ENCODE data around the gene TM9SF2.

Gene TM9SF2

DNA sequence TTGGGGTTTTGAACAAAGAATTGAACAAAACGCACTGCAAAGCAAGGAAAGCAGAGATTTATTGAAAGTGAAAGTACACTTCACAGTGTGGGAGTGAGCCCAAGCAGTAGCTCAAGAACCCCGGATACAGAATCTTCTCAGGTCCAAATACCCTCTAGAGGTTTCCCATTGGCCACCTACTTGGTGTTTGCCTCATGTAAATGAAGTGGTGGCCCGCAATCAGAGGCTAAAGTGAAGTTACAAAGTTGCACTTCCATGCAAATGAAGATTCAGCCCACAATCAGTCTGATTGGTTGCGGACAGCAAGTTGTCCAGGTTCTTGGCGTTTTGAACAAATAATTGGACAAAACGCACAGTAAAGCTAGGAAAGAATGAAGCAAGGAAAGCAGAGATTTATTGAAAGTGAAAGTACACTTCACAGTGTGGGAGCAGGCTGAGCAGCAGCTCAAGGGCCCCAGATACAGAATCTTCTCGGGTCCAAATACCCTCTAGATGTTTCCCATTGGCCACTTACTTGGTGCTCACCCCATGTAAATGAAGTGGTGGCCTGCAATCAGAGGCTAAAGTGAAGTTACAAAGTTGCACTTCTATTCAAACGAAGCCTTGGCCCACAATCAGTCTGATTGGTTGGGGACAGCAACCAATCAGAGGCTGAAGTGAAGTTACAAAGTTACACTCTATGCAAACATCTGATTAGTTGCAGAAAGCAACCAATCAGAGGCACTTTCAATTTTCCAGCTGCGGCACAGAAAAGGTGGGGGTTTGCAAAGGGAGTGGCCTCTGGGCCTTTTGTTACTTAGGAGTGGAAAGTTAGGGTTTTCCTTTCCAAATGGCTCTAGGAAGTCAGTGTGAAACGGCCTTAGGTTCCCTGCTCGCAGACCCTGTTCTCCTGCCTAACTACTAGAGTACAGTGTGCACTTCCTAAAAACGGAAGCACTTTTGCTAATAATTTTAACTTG, 4.8 kb upstream of the TM9SF2 start:
- peak; percentile 80 for DNase-seq (ENCODE audit: low spot score)

DNA sequence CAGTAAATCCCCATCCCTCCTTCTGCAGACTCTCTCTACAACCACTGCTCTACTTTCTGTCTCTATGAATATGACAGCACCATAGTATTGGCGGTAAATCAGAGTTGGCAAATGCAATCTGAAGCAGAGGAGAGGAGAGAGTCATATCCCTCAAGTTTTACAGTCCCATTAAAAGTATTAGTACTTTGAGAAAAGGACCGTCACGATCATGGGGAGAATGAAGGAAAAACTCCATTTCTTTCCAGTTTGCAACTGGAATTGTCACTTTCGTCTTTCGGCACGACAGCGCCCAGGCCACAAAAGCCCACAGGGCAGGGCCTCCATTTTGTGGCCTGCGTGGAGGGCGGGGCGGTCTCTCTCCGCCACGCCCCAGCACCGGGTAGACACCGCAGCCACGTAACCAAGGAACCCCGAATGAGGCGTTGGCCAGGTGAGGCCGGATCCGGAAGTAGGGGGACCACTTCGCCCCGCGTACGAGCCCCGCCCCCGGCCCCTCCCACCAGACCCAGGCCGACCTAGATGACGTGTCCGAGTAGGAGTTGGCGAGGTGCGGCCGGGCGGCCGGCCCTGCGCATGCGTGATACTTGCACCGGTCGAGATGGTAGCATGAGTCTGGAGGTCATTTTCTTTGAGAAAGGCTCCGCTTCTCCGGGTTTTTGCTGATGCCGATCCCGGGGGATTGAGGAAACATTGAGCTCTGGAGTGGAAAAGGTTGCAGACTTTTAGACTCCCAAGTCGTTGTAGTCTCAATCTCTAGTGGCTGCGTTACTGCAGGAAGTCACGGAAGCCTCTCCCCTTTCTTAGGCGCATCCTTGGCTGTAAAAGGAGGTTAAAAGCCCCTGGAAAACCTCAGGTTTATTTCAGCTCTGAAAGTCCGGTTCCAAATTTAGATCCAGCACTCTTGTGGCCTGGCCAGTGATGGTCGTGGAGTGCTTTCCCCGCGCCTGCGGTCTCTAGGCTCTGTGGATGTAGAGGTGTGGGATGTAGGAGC, 2.8 kb upstream of the TM9SF2 start:
- DNase-seq (ENCODE audit: low spot score) = peak; percentile 98

DNA sequence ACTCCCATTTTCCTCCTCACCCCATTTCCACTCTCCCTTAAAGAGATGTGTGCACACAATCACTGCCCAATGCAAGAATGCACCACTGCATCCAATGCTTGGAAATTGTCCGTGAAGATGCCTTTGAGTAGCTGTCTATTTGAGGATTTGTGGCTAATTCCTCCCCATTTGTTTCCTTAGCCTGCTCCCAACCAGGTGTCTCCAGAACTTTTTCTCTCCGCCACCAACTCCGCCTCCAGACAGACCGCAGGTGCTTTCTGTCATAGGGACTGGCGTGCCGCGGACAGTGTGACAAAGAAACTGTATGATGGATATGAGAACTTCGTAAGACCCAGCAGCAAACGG, 461 bp upstream of the TM9SF2 start:
- DNase-seq (ENCODE audit: low spot score) = no peak

DNA sequence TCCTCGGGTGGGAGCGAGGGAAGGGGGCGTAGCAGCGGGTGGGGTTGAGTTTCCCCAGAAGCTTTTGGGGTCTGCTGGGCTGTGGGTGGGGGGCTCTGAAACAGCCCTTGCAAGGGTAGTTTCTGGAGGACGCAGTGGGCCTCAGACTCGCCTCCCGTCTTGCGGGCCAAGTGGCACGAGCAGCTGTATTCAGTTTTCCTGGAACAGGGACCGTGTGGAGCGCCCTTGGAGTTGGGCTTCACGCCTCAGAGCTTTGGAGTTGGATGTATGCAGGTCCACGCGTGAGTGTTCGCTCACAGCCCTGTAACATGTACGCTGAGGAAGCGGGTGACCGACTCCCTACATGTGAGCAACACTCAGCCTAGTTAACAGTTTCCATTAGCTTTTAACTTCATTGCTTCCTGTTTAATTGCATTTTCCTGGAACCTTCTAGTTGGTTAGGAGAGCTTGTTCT, 603 bp downstream of the TM9SF2 start:
- DNase-seq (ENCODE audit: low spot score) = peak; percentile 8

DNA sequence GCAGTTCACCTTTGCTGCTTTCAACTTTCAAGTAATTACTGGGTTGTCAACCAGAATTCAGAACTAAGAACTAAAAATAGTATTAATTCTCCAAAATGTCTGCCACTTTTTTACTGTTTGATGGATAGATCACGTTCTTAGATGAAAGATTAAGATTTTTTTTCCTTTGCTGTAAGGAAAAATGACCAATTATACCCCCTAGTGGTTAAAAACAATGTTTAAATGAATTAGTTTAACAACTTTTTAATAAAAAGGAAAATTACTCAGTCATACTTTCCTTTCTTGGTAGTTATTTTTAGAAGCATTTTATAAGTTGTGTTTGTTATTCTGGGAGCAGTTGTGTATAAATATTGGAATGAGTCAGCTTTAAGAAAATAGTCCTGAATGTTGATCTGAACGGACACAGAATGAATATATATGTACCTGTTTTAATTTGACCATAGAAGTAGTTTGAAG, 4.6 kb downstream of the TM9SF2 start:
- no peak for DNase-seq (ENCODE audit: low spot score)

DNA sequence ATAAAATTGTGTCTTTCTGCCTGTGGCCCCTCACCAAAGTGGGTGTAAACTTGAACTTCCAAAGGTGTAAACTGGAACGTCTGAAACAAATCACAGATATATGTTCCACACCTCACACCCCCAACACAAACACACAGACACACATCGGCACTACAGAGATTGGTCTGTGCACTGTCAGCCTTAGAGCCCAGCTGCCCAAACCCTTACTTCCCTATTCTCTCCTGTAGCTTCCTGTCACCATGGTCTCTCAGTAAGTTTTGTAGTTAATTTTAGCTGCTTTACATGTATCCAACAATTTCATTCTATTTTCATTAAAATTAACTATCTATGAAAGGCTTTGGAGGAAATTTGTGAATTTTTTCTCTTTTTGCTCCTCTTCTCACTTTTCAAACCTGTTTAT, 5.4 kb downstream of the TM9SF2 start:
- DNase-seq (ENCODE audit: low spot score) = no peak

DNA sequence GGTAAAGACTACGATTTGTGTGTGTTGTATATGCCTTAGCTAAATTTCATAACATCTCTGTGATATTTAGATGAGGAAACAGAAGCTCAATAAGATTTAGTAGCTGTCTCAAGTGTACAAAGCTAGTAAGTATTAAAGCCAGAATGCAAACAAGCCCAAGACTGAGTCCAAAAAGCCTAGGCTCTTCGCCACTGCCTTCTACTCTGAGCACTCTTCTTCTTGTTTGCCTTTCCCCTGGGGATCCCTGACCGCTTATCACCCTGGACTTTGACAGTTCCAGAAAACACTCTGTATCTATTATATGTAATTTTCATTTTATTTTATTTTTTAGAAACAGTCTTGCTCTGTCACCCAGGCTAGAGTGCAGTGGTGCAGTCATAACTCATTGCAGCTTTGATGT, 5.8 kb downstream of the TM9SF2 start:
- no peak for DNase-seq (ENCODE audit: low spot score)

DNA sequence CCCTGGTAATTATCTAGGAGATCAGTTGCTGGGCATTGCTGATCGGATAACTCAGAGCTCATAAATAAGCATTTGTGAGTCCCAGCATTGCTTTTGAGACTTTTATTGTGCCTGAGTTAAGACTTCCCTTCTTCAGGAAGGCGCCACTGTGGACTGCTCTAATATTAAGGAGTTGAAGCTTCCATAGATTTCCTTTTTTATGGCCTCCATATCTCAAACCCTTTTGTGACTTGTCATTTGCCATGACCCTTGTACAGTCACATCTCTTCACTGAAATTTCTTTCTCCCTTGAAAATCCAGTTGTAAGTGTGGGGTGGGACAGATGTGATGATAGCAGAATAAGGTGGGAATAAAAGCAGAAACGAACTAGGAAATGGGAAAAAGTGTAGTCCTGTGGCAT, 6.3 kb downstream of the TM9SF2 start:
- no peak for DNase-seq (ENCODE audit: low spot score)

DNA sequence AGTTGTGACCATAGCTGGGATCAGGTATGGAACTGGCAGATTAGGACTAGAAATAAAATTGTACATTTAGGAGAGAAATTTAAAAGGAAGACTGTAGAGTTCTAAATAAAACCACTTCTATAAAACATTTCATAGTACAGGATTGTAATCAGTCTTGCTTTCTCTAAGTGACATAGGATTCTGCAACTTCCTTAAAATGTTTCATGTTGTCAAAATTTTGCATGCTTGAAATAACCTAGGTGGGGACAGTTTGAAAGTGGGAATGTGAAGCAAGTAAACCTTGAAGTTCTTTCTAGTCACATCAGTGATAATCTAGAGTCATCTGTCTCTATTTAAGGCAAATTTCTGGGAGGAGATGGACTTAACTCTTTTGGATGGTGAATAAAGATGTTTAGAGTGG, 6.7 kb downstream of the TM9SF2 start:
- DNase-seq (ENCODE audit: low spot score) = no peak

DNA sequence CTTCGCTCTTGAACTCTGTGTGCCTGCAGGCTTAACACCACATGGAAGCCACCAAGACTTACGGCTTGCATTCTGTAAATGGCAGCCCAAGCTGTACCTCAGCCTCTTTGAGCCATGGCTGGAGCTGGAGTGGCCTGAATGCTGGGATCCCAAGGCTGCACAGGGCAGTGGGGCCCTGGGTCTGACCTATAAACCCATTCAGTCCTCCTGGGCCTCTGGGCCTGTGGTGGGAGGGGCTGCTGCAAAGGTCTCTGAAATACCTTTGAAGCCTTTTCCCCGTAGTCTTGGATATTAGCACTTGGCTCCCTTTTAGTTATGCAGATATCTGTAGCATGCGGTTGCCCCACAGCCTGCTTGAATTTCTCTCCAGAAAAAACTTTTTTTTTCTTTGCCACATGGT, 8.2 kb downstream of the TM9SF2 start:
- no peak for DNase-seq (ENCODE audit: low spot score)

DNA sequence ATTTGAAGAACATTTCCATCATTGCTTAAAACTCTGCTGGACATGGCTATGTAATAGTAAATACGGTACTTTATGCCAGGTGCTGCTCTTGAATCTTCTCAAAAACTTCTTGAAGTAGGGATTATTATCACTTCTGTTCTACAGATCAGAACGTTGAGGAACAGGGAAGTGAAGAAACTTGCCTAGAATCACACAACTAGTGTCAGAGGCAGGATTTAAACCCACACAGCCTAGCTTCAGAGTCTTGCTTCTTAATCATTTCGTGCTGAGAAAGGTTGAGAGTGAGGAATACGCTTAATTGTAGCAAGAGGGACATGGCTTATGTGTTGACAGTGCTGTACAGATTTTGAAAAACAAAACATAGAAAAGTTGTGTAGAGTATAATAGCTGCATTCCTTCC, 13.5 kb downstream of the TM9SF2 start:
- no peak for DNase-seq (ENCODE audit: low spot score)

DNA sequence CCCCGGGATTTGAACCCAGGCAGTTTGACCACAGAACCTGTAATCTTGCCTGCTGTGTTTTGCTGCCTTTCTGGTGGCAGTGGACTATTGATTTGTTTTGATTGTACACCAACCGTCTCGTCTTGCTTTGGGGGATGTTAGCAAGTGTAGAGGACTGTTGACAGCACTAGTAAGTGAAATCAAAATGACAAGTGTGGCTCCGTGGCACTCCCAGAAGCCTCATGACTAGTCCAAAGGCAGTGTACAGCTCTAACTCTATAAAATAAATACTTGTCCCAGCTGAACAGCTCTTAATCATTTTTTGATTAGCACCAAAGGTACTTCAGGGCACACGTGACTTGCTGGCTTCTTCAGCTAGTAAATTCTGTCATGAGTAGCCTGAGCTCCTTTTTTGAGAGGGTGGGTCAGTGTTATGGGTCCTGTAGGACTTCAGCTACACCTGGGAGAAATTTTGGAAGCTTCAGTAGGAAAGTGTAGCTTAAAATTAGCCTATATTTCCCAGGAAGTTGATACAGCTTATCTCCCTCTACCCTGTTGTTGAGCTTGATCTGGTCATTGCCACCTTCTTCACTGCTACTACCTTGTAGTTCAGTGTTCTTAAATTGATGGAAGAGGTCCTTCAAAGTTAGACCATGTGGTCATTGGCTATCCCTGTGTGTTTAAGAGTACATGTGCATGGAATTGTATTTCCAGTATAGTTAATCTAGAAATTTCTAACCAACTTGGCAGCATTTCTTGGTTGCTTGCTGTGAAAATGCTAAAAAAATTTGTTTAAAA, 15.1 kb downstream of the TM9SF2 start:
- no peak for DNase-seq (ENCODE audit: low spot score)

DNA sequence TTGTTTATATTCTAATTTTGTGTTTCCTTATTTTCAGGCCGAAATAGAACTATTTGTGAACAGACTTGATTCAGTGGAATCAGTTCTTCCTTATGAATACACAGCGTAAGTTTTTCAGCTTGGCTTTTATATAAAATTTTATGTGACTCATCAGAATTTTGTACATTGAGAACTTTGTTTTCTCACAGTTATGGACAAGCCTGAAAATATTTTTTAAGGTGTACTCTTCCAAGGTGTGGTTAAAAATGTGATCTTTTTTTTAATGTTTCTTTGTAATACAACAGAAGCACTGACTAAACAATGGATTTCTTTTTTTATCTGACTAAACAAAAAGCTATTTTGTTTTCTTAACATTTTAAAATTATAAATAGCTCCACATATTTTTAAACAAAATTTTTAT, 16.3 kb downstream of the TM9SF2 start:
- DNase-seq (ENCODE audit: low spot score) = no peak

DNA sequence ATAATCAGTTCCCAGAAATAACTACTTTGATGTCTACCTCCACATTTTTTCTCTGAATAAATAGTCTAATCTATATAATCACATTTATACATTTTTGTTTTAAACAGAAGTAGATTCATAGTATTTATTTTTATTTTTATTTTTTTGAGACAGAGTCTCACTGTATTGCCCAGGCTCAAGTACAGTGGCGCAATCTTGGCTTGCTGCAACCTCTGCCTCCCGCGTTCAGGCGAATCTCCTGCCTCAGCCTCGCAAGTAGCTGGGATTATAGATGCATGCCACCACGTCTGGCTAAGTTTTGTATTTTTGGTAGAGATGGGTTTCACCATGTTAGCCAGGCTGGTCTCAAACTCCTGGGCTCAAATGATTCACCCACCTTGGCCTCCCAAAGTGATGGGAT, 16.7 kb downstream of the TM9SF2 start:
- DNase-seq (ENCODE audit: low spot score) = no peak

DNA sequence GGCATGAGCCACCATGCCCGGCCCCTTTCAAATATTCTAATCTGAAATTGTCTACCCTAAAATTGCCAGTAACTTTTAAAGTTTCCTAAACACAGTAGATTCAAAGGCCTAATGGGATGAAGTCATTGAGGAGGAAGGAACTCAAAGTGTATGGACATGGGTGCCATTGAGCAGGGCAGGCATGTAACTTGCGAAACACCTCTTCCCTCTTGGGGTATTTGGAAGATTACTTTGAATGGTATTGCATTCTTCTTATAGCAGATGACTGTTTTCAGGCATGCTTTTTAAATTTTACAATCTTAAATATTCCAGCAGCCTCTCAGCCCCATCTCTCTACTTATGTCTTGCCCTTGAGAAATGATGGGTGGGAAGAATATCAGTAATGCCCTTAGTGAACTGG, 21.0 kb downstream of the TM9SF2 start:
- no peak for DNase-seq (ENCODE audit: low spot score)

DNA sequence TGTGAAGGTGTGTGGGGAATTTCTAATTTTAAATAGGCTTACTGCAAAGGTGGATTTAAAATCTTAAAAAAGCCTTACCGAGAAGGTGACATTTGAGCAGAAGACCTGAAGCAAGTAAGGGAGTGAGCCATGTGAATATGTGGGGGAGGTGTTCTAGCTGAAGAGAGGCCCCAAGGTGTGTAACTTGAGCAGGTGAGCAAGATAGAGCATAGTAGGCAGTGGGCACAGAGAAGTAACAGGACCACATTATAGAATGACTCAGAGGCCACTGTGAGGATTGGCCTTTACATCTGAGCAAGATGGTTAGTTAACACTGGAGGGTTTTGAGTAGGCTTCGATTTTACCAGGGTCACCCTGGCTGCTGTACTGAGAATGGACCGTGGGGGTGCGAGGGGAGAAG, 22.6 kb downstream of the TM9SF2 start:
- no peak for DNase-seq (ENCODE audit: low spot score)

DNA sequence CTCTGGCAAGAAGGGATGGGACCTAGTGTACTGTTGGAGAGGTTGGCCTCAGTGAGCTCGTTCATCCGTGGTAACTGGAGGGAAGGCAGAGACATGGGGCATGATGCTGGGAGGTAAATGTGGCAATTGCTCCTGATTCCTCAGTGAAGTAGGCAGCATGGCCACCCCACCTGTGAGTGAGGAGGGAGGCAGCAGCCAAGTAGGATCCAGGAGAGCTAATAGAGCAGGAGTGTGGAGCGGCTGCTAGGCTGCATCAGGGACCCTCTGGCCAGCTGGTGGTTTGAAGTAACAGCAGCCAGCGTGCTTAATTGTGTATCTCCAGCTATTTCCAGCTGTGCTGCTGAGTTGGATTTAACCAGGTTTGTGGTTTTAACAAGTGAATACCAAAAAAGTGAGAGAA, 24.7 kb downstream of the TM9SF2 start:
- no peak for DNase-seq (ENCODE audit: low spot score)

DNA sequence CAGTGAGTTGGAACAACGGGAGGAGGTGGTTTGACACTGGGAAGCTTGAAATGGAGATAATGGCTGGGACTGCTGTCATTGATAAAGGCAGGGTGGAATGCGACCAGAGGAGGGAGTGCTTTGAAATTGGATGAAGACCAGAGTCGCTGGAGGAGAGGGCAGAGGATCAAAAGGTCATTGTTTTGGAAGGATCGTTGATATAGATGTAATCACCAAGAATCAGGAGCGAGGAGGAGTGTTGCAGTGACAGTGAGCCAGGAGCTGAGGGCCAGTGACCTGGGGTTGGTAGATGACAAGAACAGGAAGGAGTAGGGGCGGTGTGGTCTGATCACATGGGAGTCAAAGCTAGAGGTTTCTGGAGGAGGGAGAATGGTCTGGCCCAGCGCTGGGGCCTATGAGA, 25.3 kb downstream of the TM9SF2 start:
- DNase-seq (ENCODE audit: low spot score) = no peak

DNA sequence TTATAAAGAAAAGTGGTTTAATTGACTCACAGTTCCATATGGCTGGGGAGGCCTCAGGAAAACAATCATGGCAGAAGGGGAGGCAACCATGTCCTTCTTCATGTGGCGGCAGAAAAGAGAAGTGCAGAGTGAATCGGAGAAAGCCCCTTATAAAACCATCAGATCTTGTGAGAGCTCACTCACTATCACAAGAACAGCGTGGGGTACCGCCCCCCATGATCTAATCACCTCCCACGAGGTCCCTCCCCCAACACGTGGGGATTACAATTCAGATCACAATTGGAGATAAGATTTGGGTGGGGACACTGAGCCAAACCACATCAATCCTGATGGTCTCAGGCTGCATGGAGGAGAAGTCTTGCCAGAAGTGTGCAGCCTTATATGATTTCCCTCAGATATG, 26.0 kb downstream of the TM9SF2 start:
- no peak for DNase-seq (ENCODE audit: low spot score)

DNA sequence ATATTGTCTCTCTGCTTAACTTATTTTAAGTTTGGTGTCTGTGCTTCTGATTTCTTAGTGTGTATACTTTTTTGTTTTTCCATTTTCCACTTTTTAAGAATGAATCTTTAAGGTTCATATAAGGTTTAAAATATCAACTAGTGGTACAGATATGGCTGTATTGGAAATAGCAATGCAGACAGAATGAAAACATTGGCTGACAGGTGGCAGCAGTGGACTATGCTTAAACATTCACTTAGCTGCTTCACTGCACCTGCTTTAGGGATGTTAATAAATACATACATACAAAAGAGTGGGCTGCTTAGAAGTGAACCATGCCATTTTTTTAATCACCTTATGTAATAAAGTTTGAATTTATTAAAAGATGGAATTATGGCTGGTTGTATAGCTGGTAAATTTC, 27.3 kb downstream of the TM9SF2 start:
- DNase-seq (ENCODE audit: low spot score) = peak; percentile 38

DNA sequence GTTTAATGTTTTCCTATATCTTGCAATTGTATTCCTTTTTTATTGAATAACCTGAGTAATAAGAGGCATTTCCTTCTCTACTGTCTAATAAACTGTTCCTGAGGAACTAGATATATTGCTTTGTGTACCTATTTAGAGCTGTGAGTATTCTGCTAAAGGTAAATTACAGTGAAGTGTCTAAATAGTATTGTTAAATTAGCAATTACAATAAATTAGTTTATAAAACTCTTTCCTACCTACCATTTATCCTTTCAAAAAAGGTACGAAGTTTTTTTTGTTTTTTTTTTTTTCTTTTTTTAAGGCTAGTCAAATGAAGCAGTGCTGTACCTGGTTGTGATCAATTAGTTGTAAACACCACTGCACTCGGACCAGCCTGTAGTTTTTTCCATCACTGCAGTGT, 34.8 kb downstream of the TM9SF2 start:
- no peak for DNase-seq (ENCODE audit: low spot score)

DNA sequence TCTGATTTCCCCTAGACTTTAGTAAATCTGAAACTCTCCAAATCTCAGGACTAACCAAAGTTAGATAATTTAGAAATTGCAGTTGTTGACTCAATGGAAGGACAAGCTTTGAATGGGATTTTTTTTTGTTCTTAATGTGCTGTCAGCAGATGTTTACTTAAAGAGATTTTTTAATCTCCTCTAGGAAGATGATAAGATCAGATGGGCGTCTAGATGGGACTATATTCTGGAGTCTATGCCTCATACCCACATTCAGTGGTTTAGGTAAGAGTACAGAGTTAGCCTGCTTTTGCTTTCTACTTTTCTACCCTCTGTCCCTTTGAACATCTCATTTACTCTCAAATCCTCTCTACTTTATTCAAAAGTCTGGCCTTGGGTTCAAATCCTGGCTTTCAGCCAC, 39.3 kb downstream of the TM9SF2 start:
- DNase-seq (ENCODE audit: low spot score) = no peak
